ENCODE measurements around the gene TPRG1.

TPRG1 gene

DNA sequence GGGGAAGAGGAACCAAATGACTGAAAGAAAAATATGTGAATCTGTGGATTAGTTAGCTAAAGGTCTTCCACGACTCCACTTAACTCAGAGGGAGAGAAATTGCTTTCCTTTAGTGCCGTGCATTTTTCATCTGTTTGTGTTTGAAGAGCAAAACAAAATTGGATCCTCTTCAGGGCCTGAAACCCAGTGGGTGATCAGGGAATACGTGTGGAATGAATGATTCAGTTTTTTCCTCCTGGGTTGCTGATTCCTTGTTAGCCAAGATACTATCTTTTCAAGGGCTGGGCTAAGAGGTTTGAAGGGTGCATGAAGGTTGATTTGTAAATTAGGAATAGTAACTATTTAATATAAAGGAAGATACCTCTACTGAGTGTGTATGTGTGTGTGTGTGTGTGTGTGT lies 61.0 kb downstream of the TPRG1 start:
- no peak overlapping the region for H3K27ac Mint-ChIP-seq
- H3K36me3 Mint-ChIP-seq (ENCODE audit: low read depth), result no peaks in the 10 kb centered on the region

DNA sequence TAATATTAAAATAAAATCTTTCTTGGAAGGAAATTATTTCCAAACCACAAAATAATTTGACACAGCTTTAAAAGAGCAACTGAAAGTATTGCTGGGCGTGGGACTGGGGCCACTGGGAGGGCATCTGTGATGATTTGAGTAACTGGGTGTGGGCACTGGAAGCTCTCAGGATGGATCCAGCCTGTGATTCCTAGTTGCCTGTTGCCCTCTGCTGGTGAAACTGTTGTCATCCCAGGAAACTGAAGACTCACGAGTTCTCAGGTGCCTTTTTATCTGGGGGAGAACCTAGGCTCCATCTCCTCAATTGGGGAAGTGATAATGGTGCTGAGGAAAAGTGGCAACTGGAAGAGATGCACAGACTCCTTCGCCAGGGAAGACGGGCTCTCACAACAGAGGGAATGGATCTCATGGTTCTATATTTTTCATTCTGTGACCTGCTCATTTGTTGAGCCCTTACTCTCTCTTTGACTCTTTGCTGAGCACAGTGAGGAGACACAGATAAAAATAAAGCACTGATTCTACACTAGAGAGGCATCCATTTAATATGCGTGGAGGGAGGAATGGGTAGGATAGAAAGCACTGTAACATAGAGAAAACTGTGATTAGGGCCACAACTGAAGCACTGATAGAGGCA lies 61.6 kb downstream of the TPRG1 start:
- Mint-ChIP-seq H3K9me3 (no peaks in the 10 kb centered on the region), H3K36me3 (ENCODE audit: low read depth) (no peaks in the 10 kb centered on the region), H3K27me3 (peaks cover 2% of the 10 kb centered on the region), H3K27ac (no peak overlapping the region), H3K4me1 (peaks cover 36% of the 10 kb centered on the region), H3K4me3 (no peak overlapping the region)
- DNase-seq (peak; percentile 31), ATAC-seq (peak; percentile 55)

More for the DNA sequence above, 61.0 kb downstream of the TPRG1 start:
- peaks cover 36% of the 10 kb centered on the region for H3K4me1 Mint-ChIP-seq
- DNase-seq, result no peak
- H3K9me3 Mint-ChIP-seq, result no peaks in the 10 kb centered on the region
- H3K4me3 Mint-ChIP-seq, result no peak overlapping the region
- peaks cover 2% of the 10 kb centered on the region for H3K27me3 Mint-ChIP-seq
- ATAC-seq, result no peak

GRCh38 chr3:189235214-189235613 lies 63.4 kb downstream of the TPRG1 start:
- H3K27me3 Mint-ChIP-seq, result peaks cover 2% of the 10 kb centered on the region
- H3K9me3 Mint-ChIP-seq, result no peaks in the 10 kb centered on the region
- no peak overlapping the region for H3K27ac Mint-ChIP-seq
- no peaks in the 10 kb centered on the region for H3K36me3 Mint-ChIP-seq (ENCODE audit: low read depth)
- DNase-seq, result no peak
- no peak overlapping the region for H3K4me3 Mint-ChIP-seq
- peaks cover 36% of the 10 kb centered on the region for H3K4me1 Mint-ChIP-seq
- no peak for ATAC-seq

- no peaks in the 10 kb centered on the region for H3K36me3 Mint-ChIP-seq (ENCODE audit: low read depth)
- no peak overlapping the region for H3K4me3 Mint-ChIP-seq
- peaks cover 2% of the 10 kb centered on the region for H3K27me3 Mint-ChIP-seq
- no peaks in the 10 kb centered on the region for H3K9me3 Mint-ChIP-seq
- peak overlapping the region; percentile 67 for H3K27ac Mint-ChIP-seq
- DNase-seq, result no peak
- H3K4me1 Mint-ChIP-seq, result peaks cover 36% of the 10 kb centered on the region
- ATAC-seq, result peak; percentile 92
Measured at GRCh38 chr3:189236352-189236751, 64.6 kb downstream of the TPRG1 start.

GRCh38 chr3:189237526-189237925 lies 65.8 kb downstream of the TPRG1 start:
- DNase-seq (no peak), ATAC-seq (no peak)
- Mint-ChIP-seq H3K4me3 (no peak overlapping the region), H3K27ac (no peak overlapping the region), H3K4me1 (peaks cover 35% of the 10 kb centered on the region), H3K36me3 (ENCODE audit: low read depth) (no peaks in the 10 kb centered on the region), H3K9me3 (peaks cover 4% of the 10 kb centered on the region), H3K27me3 (peaks cover 2% of the 10 kb centered on the region)

DNA sequence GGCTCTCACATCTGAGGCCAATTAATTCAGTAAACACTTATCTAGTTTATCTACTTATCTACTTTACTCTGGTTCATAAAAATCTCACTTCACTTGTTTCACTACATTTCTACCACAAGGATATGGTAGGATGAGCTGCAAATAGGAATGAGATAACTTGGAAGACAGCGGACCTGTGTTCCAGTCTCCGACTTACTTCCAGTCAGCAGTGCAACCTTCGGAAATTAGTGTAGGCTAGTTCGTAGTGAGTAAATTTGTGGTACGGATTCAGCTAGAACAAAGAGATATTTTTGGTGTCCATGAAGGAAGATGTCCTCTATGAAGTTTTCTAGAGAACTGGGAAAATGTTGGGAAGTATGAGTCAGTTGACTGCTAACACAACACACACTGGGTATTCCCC lies 66.3 kb downstream of the TPRG1 start:
- no peak overlapping the region for H3K4me3 Mint-ChIP-seq
- H3K27me3 Mint-ChIP-seq, result no peaks in the 10 kb centered on the region
- H3K9me3 Mint-ChIP-seq, result peaks cover 4% of the 10 kb centered on the region
- H3K27ac Mint-ChIP-seq, result no peak overlapping the region
- ATAC-seq (no peak), DNase-seq (no peak)
- H3K36me3 Mint-ChIP-seq (ENCODE audit: low read depth), result no peaks in the 10 kb centered on the region
- H3K4me1 Mint-ChIP-seq, result peaks cover 31% of the 10 kb centered on the region

- Mint-ChIP-seq H3K36me3 (ENCODE audit: low read depth) (no peaks in the 10 kb centered on the region), H3K9me3 (peaks cover 9% of the 10 kb centered on the region), H3K27me3 (no peaks in the 10 kb centered on the region), H3K27ac (no peak overlapping the region), H3K4me1 (peaks cover 26% of the 10 kb centered on the region), H3K4me3 (no peak overlapping the region)
- ATAC-seq, result no peak
- DNase-seq, result no peak
Measured at GRCh38 chr3:189239616-189240015, 67.8 kb downstream of the TPRG1 start.

DNA sequence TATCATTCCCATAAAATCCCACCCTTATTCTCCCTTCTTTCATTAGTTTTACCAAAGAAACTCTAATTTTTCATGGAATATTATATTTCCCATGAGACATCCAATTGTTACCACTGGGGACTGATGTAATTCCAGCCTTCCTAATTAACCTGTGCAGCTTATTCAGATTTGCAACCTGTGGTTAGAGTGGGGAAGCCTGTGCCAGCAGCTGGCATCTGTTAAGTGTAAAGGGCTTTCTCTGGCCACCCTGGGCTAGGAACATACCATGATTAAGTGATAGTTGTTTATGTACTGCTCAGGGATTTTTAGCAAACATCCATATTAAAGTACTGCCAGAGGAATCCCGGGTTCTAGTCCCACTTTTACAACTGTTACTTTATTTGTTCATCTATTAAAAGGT lies 78.2 kb downstream of the TPRG1 start:
- Mint-ChIP-seq H3K4me3 (no peak overlapping the region), H3K27ac (no peak overlapping the region), H3K9me3 (peaks cover 12% of the 10 kb centered on the region)

GRCh38 chr3:189258261-189258660 lies 86.5 kb downstream of the TPRG1 start:
- peaks cover 5% of the 10 kb centered on the region for H3K27me3 Mint-ChIP-seq
- no peak for DNase-seq
- no peaks in the 10 kb centered on the region for H3K36me3 Mint-ChIP-seq (ENCODE audit: low read depth)
- no peak for ATAC-seq
- H3K27ac Mint-ChIP-seq, result no peak overlapping the region
- peaks cover 12% of the 10 kb centered on the region for H3K9me3 Mint-ChIP-seq
- H3K4me3 Mint-ChIP-seq, result no peak overlapping the region
- no peaks in the 10 kb centered on the region for H3K4me1 Mint-ChIP-seq

More for the DNA sequence above, 78.2 kb downstream of the TPRG1 start:
- DNase-seq (no peak), ATAC-seq (no peak)
- no peaks in the 10 kb centered on the region for H3K27me3 Mint-ChIP-seq
- no peaks in the 10 kb centered on the region for H3K36me3 Mint-ChIP-seq (ENCODE audit: low read depth)
- H3K4me1 Mint-ChIP-seq, result no peaks in the 10 kb centered on the region

- DNase-seq, result no peak
- Mint-ChIP-seq H3K36me3 (ENCODE audit: low read depth) (no peaks in the 10 kb centered on the region), H3K4me1 (no peaks in the 10 kb centered on the region), H3K27me3 (peaks cover 5% of the 10 kb centered on the region), H3K4me3 (no peak overlapping the region), H3K9me3 (no peaks in the 10 kb centered on the region), H3K27ac (no peak overlapping the region)
- no peak for ATAC-seq
Measured at GRCh38 chr3:189260556-189261493, 89.1 kb downstream of the TPRG1 start.

DNA sequence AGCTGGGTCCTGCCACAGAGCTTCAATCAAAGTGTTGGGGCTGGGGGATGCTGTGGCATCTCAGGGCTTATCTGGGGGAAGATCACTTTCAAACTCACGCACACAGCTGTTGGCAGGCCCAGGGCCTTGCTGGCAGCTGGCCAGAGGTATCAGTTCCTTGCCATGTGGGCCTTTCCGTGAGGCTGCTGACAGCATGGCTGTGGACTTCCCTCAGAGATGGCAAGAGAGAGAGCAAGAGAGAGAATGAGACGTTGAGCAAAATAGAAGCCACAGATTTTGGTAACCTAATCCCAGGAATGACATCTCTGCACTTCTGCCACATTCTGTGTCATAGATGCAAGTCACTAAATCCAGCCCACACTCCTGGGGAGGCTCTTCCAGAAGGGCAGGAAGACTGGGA lies 91.0 kb downstream of the TPRG1 start:
- ATAC-seq (no peak), DNase-seq (no peak)
- Mint-ChIP-seq H3K4me1 (no peaks in the 10 kb centered on the region), H3K9me3 (no peaks in the 10 kb centered on the region), H3K36me3 (ENCODE audit: low read depth) (no peaks in the 10 kb centered on the region), H3K27me3 (no peaks in the 10 kb centered on the region), H3K4me3 (no peak overlapping the region), H3K27ac (no peak overlapping the region)

DNA sequence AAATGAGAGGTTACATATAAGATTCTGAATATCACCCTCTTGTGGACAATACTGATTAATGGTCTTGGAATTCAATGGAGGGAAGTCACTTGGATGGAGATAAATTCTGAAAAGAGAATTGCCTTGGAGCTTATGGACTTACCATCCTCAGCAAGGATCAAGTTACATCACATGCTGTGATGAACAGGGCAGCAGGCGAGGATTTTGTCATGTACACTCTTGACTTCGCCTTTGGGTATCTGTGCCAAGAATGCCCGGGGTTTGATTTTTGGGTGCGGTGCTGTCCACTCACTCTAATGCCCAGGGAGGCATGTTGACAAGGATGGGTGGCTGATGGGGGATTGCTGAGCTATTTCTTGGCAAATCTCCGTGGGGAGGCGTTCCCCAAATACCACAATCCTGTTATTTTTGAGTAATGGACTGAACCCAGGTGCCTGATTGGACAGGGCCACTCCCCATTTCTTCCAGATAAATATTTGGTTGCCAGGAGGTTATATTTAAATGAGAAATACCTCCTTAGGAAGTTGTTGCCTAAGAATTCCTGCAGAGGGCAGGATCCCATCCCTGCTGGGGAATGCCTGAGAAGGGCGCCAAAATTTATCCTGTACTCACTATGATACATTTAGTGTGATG lies 96.3 kb downstream of the TPRG1 start:
- Mint-ChIP-seq H3K27me3 (no peaks in the 10 kb centered on the region), H3K27ac (no peak overlapping the region), H3K4me3 (no peak overlapping the region), H3K36me3 (ENCODE audit: low read depth) (no peaks in the 10 kb centered on the region), H3K9me3 (no peaks in the 10 kb centered on the region), H3K4me1 (peaks cover 8% of the 10 kb centered on the region)
- no peak for ATAC-seq
- no peak for DNase-seq

- ATAC-seq (no peak), DNase-seq (no peak)
- no peaks in the 10 kb centered on the region for H3K36me3 Mint-ChIP-seq (ENCODE audit: low read depth)
- peaks cover 12% of the 10 kb centered on the region for H3K4me1 Mint-ChIP-seq
- H3K27ac Mint-ChIP-seq, result no peak overlapping the region
- no peaks in the 10 kb centered on the region for H3K9me3 Mint-ChIP-seq
- H3K27me3 Mint-ChIP-seq, result no peaks in the 10 kb centered on the region
- H3K4me3 Mint-ChIP-seq, result no peak overlapping the region
Measured at GRCh38 chr3:189269365-189269764, 97.6 kb downstream of the TPRG1 start.

GRCh38 chr3:189270248-189270832 lies 98.6 kb downstream of the TPRG1 start:
- H3K36me3 Mint-ChIP-seq (ENCODE audit: low read depth), result no peaks in the 10 kb centered on the region
- H3K4me3 Mint-ChIP-seq, result no peak overlapping the region
- peak; percentile 81 for ATAC-seq

More at GRCh38 chr3:189270248-189270832, 98.6 kb downstream of the TPRG1 start:
- Mint-ChIP-seq H3K27ac (no peak overlapping the region), H3K27me3 (no peaks in the 10 kb centered on the region), H3K4me1 (peaks cover 12% of the 10 kb centered on the region), H3K9me3 (no peaks in the 10 kb centered on the region)
- DNase-seq, result peak; percentile 24

Measured in activated naive CD8-positive, alpha-beta T cell treated with anti-CD3 and anti-CD28 coated beads, Interleukin-2, amount 50 U/mL, for 24 hours (primary cell).